HepG2 (cell line): Measurements from ENCODE around the gene DDO.

Source experiments
- ELF4 ChIP-seq: sonication (generic); formaldehyde crosslinking; IDR thresholded peaks from 2 replicates; pipeline ENCODE4 v1.5.0; 2020; ENCODE audit warnings: missing genetic modification reagents, mild to moderate bottlenecking, moderate library complexity, borderline replicate concordance
- POLR2A ChIP-seq, 2 experiments: IDR thresholded peaks; 2 replicates each; pipeline ENCODE4 v1.6.1; 2011; ENCODE audit warnings: low read depth in 2 of 2, low read length in 2 of 2, mild to moderate bottlenecking in 1 of 2, moderate library complexity in 1 of 2; ENCODE audit not compliant: insufficient read depth in 1 of 2
- REPIN1 ChIP-seq: sonication (generic); formaldehyde crosslinking; IDR thresholded peaks from 2 replicates; pipeline ENCODE4 v1.8.0; 2022; ENCODE audit warnings: missing genetic modification reagents, low read depth, mild to moderate bottlenecking, borderline replicate concordance
- SRF ChIP-seq: IDR thresholded peaks from 2 replicates; pipeline ENCODE4 v1.6.1; 2011; ENCODE audit warnings: mild to moderate bottlenecking, low read depth, low read length, moderate library complexity
- ZNF496 ChIP-seq: sonication (generic); formaldehyde crosslinking; IDR thresholded peaks from 2 replicates; pipeline ENCODE4 v1.8.1; 2023; ENCODE audit warnings: mild to moderate bottlenecking, moderate library complexity, missing genetic modification reagents; ENCODE audit not compliant: insufficient replicate concordance
- ZNF775 ChIP-seq: sonication (generic); formaldehyde crosslinking; IDR thresholded peaks from 2 replicates; pipeline ENCODE4 v1.4.0; 2020; ENCODE audit warnings: missing genetic modification reagents, mild to moderate bottlenecking, moderate library complexity, borderline replicate concordance
- TF ChIP-seq, protein P1 (sequence below): sonication (generic); formaldehyde crosslinking; IDR thresholded peaks from 2 replicates; pipeline ENCODE4 v1.4.0; 2020; ENCODE audit warnings: missing genetic modification reagents, borderline replicate concordance
- TF ChIP-seq, protein P2 (sequence below): sonication (generic); formaldehyde crosslinking; IDR thresholded peaks from 2 replicates; pipeline ENCODE4 v1.5.0; 2020; ENCODE audit warnings: mild to moderate bottlenecking, missing genetic modification reagents, moderate library complexity
- TF ChIP-seq, protein P3 (sequence below): sonication (generic); formaldehyde crosslinking; IDR thresholded peaks from 2 replicates; pipeline ENCODE4 v1.9.0; 2021; ENCODE audit warnings: missing genetic modification reagents, borderline replicate concordance

DNA sequence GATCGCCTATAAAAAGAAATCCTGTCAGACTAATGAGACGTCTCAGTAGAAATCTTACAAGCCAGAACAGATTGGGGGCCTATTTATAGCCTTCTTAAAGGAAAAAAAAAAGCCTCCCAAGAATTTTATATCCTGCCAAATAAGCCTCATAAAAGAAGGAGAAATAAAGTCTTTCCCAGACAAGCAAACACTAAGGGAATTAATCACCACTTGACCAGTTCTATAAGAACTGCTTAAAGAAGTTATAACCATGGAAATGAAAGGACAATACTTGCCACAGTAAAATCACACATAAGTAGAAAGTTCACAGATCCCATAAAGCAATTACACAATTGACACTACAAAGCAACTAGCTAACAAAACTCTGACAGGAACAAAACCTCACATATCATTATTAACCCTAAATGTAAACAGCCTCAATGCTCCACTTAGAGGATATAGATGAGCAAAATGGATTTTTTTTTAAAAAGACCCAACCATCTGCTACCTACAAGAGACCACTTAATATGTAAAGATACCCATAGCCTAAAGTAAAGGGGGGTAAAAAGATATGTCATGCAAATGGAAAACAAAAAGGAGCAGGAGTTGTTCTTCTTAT is 47.6 kb upstream of the DDO start:
- TF ChIP-seq ELF4 (CRISPR knock-in tag) (no peak), POLR2A (IDR thresholded peaks at IDR 0.05; ENCODE audit: insufficient read depth in 1 of 2, low read depth in 2 of 2, low read length in 2 of 2) (no peak), SRF (no peak), ZNF496 (no peak), ZNF775 (CRISPR knock-in tag) (no peak), REPIN1 (CRISPR knock-in tag) (no peak)
- TF ChIP-seq, protein P1, sequence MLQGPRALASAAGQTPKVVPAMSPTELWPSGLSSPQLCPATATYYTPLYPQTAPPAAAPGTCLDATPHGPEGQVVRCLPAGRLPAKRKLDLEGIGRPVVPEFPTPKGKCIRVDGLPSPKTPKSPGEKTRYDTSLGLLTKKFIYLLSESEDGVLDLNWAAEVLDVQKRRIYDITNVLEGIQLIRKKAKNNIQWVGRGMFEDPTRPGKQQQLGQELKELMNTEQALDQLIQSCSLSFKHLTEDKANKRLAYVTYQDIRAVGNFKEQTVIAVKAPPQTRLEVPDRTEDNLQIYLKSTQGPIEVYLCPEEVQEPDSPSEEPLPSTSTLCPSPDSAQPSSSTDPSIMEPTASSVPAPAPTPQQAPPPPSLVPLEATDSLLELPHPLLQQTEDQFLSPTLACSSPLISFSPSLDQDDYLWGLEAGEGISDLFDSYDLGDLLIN (CRISPR knock-in tag), result no peak
- TF ChIP-seq, protein P2, sequence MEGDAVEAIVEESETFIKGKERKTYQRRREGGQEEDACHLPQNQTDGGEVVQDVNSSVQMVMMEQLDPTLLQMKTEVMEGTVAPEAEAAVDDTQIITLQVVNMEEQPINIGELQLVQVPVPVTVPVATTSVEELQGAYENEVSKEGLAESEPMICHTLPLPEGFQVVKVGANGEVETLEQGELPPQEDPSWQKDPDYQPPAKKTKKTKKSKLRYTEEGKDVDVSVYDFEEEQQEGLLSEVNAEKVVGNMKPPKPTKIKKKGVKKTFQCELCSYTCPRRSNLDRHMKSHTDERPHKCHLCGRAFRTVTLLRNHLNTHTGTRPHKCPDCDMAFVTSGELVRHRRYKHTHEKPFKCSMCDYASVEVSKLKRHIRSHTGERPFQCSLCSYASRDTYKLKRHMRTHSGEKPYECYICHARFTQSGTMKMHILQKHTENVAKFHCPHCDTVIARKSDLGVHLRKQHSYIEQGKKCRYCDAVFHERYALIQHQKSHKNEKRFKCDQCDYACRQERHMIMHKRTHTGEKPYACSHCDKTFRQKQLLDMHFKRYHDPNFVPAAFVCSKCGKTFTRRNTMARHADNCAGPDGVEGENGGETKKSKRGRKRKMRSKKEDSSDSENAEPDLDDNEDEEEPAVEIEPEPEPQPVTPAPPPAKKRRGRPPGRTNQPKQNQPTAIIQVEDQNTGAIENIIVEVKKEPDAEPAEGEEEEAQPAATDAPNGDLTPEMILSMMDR (CRISPR knock-in tag), result no peak
- TF ChIP-seq, protein P3, sequence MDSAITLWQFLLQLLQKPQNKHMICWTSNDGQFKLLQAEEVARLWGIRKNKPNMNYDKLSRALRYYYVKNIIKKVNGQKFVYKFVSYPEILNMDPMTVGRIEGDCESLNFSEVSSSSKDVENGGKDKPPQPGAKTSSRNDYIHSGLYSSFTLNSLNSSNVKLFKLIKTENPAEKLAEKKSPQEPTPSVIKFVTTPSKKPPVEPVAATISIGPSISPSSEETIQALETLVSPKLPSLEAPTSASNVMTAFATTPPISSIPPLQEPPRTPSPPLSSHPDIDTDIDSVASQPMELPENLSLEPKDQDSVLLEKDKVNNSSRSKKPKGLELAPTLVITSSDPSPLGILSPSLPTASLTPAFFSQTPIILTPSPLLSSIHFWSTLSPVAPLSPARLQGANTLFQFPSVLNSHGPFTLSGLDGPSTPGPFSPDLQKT (CRISPR knock-in tag), result no peak
